ENCODE data around the gene THSD7A.

The THSD7A gene

DNA sequence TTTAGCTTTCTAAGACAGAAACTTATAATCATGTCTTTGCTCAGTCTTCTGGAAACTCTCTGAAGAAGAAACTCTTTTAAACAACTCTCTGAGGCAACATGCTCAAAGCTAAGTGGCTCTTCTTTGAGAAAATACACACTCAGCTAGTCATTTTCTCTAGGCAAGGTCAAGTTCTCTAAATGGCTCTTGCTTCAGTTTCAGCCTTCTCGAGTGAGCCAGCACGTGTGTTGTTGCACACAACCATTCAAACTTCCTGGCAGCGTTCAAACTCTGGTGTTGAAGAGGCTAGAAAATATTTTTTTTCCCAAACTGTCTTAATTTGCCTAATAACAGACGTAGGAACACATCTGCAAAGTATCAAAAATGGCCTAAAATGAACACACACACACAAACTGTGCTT, 129.1 kb downstream of the THSD7A start:
- no peak for DNase-seq

DNA sequence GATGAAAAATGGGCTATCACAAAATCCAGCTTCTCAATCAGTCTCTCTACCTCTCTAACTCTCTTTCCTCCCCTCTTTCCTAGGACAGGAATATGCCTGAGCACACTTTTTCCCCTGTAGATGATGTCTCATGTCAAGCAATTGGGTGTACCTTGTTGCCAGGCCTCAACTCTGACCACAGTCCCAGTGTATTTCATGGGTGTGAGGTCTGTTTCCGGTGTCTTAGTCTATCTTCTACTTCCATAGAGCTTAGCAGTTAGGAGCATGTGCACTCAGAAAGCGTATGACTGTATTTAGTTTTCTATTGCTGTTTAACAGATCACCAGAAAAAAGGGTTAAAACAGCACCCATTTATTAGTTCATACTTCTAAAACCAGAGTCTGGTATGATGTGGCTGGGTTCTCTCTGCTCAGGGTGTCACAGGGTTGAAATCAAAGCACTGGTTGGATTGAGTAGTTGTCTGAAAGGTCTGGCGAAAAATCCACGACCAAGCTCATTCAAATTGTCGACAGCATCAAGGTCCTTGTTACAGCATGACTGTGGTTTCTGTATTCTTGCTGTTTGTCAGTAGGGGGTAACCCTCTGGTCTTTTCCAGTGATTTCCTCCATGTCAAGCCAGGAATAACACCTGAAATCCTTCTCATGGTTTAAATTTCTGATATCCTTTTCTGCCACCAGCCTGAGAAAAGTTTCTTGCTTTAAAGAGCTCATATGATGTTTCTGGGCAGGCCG, 130.0 kb downstream of the THSD7A start:
- DNase-seq, result no peak

- no peak for DNase-seq
Measured at GRCh38 chr7:11699666-11700065, 132.3 kb downstream of the THSD7A start.

DNA sequence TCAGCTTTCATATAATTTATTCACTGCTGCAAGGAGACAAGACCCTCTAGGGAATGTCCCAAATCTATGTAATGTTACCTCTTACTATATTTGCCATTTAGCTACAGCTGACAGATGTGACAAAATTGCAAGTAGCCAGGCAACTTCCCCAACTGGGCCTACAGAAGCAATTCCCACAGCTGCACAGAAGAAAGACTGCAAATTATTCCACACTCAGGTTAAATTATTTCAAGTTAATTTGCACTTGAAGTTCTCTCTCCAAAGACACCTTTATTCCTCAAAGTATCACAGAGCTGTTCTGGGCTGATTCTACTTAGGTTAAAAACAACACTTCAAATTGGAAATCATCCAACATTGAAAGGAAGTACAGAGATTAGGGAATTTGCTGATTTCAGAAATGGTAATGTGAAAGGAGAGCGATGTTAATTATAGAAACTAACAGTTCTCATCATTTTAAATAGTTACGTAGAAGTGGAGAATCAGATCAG, 133.6 kb downstream of the THSD7A start:
- DNase-seq, result no peak

- DNase-seq, result no peak
Measured at GRCh38 chr7:11690395-11690794, 141.6 kb downstream of the THSD7A start.

GRCh38 chr7:11689096-11689495, 142.9 kb downstream of the THSD7A start:
- no peak for DNase-seq

DNA sequence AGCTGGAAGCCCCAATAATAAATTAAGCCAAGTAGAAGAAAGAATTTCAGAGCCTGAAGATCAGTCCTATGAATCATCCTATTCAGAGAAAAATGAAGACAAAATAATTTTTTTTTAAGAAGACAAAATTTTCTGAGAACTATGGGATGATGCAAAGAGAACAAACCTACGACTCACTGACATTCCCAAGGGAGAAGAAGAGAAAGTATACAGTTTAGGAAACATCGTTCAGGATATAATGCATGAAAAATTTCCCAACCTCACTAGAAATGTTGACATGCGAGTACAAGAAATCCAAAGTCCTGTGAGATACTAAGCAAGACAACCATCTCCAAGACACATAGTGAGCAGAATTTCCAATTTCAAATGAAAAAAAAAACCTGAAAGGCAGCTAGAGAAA, 150.5 kb downstream of the THSD7A start:
- no peak for DNase-seq

- DNase-seq, result no peak
Measured at GRCh38 chr7:11675163-11675562, 156.8 kb downstream of the THSD7A start.

- DNase-seq, result no peak
Measured at GRCh38 chr7:11668727-11669126, 163.3 kb downstream of the THSD7A start.

DNA sequence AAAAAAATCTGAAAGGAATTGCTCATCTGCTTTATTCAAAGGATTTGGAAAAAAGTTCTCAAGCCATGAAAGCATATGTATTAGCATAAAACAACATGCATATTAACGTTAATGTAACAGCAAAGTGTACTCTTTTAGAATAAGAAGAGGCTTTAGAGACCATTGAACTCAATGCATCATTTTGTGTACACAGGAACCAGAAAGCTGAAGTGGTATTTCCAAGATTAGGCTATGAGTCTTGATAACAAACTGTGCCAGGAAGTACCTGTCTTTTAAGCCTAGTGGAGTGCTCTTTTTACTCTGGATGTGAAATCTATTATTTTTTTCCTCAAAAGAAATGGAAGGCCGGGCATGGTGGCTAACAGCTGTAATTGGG, 164.2 kb downstream of the THSD7A start:
- DNase-seq, result no peak

GRCh38 chr7:11667071-11667809, 164.8 kb downstream of the THSD7A start:
- DNase-seq, result no peak

- no peak for DNase-seq
Measured at GRCh38 chr7:11665357-11665756, 166.6 kb downstream of the THSD7A start.

- DNase-seq, result no peak
Measured at GRCh38 chr7:11655642-11656041, 176.4 kb downstream of the THSD7A start.

- no peak for DNase-seq
Measured at GRCh38 chr7:11655163-11655562, 176.8 kb downstream of the THSD7A start.

DNA sequence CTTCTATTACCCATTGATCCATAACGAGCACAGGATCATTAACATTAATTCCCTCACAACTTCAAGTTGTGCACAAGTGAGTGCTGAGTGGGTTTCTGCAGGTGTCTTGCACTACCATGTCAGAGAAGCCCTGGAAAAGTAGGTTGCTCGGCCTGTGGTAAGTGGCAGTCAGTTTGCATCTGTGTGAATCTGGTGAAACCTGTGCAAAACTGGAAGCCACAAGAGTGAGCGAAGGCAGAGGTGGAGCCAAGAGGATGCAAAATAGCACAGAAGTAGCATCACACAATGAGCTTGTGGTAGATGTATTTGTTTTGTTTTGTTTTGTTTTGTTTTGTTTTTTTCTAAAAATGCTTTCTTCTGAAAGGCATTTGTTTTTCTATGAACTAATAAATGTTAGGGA, 181.5 kb downstream of the THSD7A start:
- DNase-seq, result no peak

DNA sequence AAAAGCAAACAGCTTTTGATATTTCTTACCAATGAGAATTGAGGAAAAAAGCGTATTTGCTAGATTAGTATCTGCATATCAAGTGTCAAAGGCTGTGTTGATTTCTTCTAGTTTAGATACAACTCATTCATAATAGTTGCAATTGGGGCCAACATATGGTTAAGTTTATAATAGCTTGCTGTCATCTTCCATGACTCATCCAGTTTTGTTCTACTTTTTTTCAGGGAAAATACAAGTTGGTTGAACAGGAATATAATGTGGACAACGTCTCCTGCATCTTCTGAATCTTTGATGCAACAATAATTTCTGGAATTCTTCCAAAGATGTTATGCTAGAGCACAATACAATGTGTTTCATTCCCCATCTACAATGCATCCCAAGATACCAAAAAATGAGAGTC, 182.0 kb downstream of the THSD7A start:
- no peak for DNase-seq

GRCh38 chr7:11648980-11649379, 183.0 kb downstream of the THSD7A start:
- DNase-seq, result no peak

- no peak for DNase-seq
Measured at GRCh38 chr7:11648101-11648500, 183.9 kb downstream of the THSD7A start.

DNA sequence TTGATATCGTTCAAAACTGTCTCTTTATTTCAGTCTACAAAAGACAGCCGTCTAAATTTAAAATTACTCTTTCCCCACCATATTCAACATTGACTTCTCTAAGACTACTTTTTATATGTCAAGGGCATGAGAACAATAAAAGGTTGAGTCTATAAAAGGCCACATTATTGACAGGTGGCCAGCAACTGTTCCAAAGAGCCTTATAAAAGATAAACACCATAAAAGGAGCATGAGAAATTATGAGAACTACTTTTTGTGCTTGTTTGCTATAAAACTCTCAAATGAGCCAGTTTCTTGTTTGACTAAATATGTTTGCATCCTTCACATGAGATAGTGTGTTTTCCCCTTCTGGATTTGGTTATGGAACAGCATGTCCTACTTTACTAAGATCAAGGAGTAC, 189.2 kb downstream of the THSD7A start:
- DNase-seq, result no peak

DNA sequence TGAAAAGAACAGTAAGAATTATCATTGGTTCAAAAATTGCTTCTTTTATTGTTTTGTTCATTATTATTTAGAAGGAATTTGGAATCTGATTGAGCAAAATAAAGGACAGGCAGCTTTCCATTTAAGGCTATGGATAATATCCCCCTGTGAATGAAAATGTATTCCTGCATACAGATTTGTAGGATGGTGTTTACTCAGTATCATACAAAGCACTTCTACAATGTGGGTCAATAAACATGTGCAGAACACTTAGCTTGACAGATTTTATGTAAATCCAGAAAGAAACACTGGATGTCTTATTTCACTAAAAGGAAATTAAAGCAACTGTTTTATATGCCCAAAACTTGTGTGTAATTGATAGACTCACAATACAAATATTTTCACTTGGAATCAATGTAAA, 189.7 kb downstream of the THSD7A start:
- DNase-seq, result no peak

- DNase-seq, result no peak
Measured at GRCh38 chr7:11638011-11638774, 193.8 kb downstream of the THSD7A start.

GRCh38 chr7:11636274-11636673, 195.7 kb downstream of the THSD7A start:
- DNase-seq, result no peak

GRCh38 chr7:11633310-11633709, 198.7 kb downstream of the THSD7A start:
- DNase-seq, result no peak

GRCh38 chr7:11630355-11630754, 201.6 kb downstream of the THSD7A start:
- no peak for DNase-seq

Measured in right hindlimb (tissue), 1 donor.